Measurements from ENCODE around the gene RBBP4. TPM values are rescaled to one million over a fixed set of nuclear protein-coding genes. Genes with fewer than 3 reads are reported as not detected.

The RBBP4 gene
- total and polyA plus RNA-seq, 2 donors (not counting 1 experiment from before 2014, with no cell fraction given), result 69.9 to 204 TPM

DNA sequence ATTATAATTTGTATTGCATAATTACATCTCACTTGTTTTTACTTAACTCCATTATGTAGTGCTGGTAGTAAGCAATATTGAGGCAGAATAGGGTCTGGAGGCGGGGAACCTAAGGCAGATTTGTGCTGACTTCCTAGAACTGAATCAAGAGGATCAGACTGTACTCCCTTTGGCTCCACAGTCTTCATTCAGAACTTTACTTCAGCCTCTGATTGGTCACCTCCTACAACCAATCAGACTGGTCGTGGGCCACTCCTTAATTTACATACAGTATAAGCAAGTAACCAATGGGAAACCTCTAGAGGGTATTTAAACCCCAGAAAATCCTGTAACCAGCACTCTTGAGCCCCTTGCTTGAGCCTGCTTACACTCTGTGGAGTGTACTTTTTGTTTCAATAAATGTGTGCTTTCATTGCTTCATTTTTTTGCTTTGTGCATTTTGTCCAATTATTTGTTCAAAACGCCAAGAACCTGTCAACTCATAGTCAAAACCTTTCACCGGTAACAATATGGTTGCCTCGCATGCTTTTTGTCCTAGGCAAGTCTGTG is 32.3 kb upstream of the RBBP4 start:
- H3K36me3 ChIP-seq (replicated peaks in 1 of 2; ENCODE audit: control extremely low read depth in 1 of 2, control insufficient read depth in 1 of 2, extremely low read depth in 1 of 2, insufficient read depth in 2 of 2, low read length in 1 of 2), result peaks cover 4 to 8% of the 10 kb centered on the region in 2 experiments
- 88% methylated on average over 3 of the region's 5 CpGs for WGBS (ENCODE audit: insufficient coverage)
- ATAC-seq (ENCODE audit: low read depth) (no peak), DNase-seq (no peak)
- no peak overlapping the region for H3K9ac ChIP-seq (ENCODE audit: low read length)
- H3K79me2 ChIP-seq (ENCODE audit: control insufficient read depth, insufficient read depth, low read length), result no peaks in the 10 kb centered on the region
- no peak overlapping the region for H3K4me3 ChIP-seq (ENCODE audit: control extremely low read depth in 1 of 5, extremely low read depth in 1 of 5, insufficient read depth in 1 of 5, low read depth in 2 of 5, low read length in 4 of 5)
- H3K27ac ChIP-seq (ENCODE audit: low read length in 2 of 2), result no peak overlapping the region
- ChIA-PET CTCF (no interaction called here), POLR2A (interaction anchor here (0.7 kb wide), 1 partner anchor 29 kb away, joined by 4 read pairs; no protein-coding TSS in a partner anchor)
- H3K9me3 ChIP-seq (ENCODE audit: control extremely low read depth in 1 of 3, control insufficient read depth in 2 of 3, insufficient read depth in 1 of 3, low read length in 2 of 3), result no peaks in the 10 kb centered on the region
- no peak for TF ChIP-seq EZH2 (IDR thresholded peaks at IDR 0.05; ENCODE audit: borderline replicate concordance, insufficient read depth, low read depth, low read length, poor library complexity, severe bottlenecking)
- TF ChIP-seq, protein P1, sequence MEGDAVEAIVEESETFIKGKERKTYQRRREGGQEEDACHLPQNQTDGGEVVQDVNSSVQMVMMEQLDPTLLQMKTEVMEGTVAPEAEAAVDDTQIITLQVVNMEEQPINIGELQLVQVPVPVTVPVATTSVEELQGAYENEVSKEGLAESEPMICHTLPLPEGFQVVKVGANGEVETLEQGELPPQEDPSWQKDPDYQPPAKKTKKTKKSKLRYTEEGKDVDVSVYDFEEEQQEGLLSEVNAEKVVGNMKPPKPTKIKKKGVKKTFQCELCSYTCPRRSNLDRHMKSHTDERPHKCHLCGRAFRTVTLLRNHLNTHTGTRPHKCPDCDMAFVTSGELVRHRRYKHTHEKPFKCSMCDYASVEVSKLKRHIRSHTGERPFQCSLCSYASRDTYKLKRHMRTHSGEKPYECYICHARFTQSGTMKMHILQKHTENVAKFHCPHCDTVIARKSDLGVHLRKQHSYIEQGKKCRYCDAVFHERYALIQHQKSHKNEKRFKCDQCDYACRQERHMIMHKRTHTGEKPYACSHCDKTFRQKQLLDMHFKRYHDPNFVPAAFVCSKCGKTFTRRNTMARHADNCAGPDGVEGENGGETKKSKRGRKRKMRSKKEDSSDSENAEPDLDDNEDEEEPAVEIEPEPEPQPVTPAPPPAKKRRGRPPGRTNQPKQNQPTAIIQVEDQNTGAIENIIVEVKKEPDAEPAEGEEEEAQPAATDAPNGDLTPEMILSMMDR (IDR thresholded peaks at IDR 0.05), result no peak
- no peaks in the 10 kb centered on the region for H4K20me1 ChIP-seq (ENCODE audit: control insufficient read depth, insufficient read depth, low read length, poor library complexity, severe bottlenecking)
- Mint-ChIP-seq H3K4me3 (no peak overlapping the region), H3K9me3 (ENCODE audit: insufficient read depth) (no peaks in the 10 kb centered on the region), H3K4me1 (peaks cover 10% of the 10 kb centered on the region), H3K27ac (no peak overlapping the region), H3K27me3 (no peaks in the 10 kb centered on the region)
- no peak overlapping the region for H3K4me2 ChIP-seq (replicated peaks; ENCODE audit: low read depth, low read length, poor library complexity, severe bottlenecking)
- H3K27me3 ChIP-seq (replicated peaks in 1 of 4; ENCODE audit: control extremely low read depth in 1 of 4, control insufficient read depth in 3 of 4, insufficient read depth in 4 of 4, low read length in 3 of 4), result no peaks in the 10 kb centered on the region
- H2AFZ ChIP-seq (ENCODE audit: insufficient read depth, low read depth, low read length, poor library complexity, severe bottlenecking), result no peak overlapping the region
- intact Hi-C loops (cut with micrococcal nuclease), result no loop called here
- H3K4me1 ChIP-seq (ENCODE audit: control insufficient read depth in 2 of 2, insufficient read depth in 2 of 2, low read length in 2 of 2), result peaks cover 6% of the 10 kb centered on the region in 2 donors

DNA sequence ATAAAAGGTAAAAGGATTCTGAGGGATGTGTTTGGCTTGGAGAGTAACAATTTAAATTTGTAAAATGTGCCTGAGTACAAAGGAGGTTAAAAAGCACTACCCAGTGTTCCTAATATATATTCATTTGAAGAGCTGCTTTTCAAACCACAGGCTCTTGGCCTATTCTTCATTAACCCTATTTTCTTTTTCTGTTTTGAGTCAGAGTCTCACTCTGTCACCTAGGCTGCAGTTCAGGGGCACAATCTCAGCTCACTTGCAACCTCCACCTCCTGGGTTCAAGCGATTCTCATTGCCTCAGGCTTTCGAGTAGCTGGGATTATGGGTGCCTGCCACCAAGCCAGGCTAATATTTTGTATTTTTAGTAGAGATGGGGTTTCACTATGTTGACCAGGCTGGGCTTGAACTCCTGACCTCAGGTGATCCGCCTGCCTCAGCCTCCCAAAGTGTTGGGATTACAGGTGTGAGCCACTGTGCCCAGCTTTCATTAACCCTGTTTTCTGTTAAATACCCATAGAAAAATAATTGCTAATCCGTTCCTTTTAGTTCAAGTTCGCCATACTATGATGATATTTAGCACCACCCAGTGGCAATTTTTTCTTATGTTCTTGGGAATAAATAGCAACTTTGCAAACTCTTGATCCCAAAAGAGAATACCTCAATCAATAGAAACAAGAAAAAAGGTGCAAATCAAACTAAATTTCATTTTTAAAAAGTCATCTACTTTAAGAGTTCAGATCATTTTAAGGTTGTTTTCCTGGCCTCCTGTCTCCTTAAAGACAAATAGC is 31.1 kb upstream of the RBBP4 start:
- Histone ChIP-seq H2AFZ (ENCODE audit: insufficient read depth, low read depth, low read length, poor library complexity, severe bottlenecking) (no peak overlapping the region), H3K4me2 (replicated peaks; ENCODE audit: low read depth, low read length, poor library complexity, severe bottlenecking) (no peak overlapping the region), H3K27ac (ENCODE audit: low read length in 2 of 2) (no peak overlapping the region), H4K20me1 (ENCODE audit: control insufficient read depth, insufficient read depth, low read length, poor library complexity, severe bottlenecking) (no peaks in the 10 kb centered on the region), H3K36me3 (replicated peaks in 1 of 2; ENCODE audit: control extremely low read depth in 1 of 2, control insufficient read depth in 1 of 2, extremely low read depth in 1 of 2, insufficient read depth in 2 of 2, low read length in 1 of 2) (peaks cover 4 to 8% of the 10 kb centered on the region in 2 experiments), H3K4me1 (ENCODE audit: control insufficient read depth in 2 of 2, insufficient read depth in 2 of 2, low read length in 2 of 2) (peaks cover 9 to 12% of the 10 kb centered on the region in 2 donors), H3K9me3 (ENCODE audit: control extremely low read depth in 1 of 3, control insufficient read depth in 2 of 3, insufficient read depth in 1 of 3, low read length in 2 of 3) (no peaks in the 10 kb centered on the region), H3K4me3 (ENCODE audit: control extremely low read depth in 1 of 5, extremely low read depth in 1 of 5, insufficient read depth in 1 of 5, low read depth in 2 of 5, low read length in 4 of 5) (no peak overlapping the region), H3K79me2 (ENCODE audit: control insufficient read depth, insufficient read depth, low read length) (no peaks in the 10 kb centered on the region), H3K9ac (ENCODE audit: low read length) (no peak overlapping the region), H3K27me3 (replicated peaks in 1 of 4; ENCODE audit: control extremely low read depth in 1 of 4, control insufficient read depth in 3 of 4, insufficient read depth in 4 of 4, low read length in 3 of 4) (no peaks in the 10 kb centered on the region)
- no peak for ATAC-seq (ENCODE audit: low read depth)
- intact Hi-C loops (cut with micrococcal nuclease), result no loop called here
- Mint-ChIP-seq H3K27me3 (no peaks in the 10 kb centered on the region), H3K9me3 (ENCODE audit: insufficient read depth) (no peaks in the 10 kb centered on the region), H3K27ac (no peak overlapping the region), H3K4me3 (no peak overlapping the region), H3K4me1 (peaks cover 16% of the 10 kb centered on the region)
- ChIA-PET CTCF (interaction anchor here (0.8 kb wide), 1 partner anchor 99 kb away, joined by 3 read pairs; no protein-coding TSS in a partner anchor), POLR2A (no interaction called here)
- no peak for DNase-seq
- 67% methylated on average over 1 of the region's 5 CpGs for WGBS (ENCODE audit: insufficient coverage)
- TF ChIP-seq, protein P1 (IDR thresholded peaks at IDR 0.05), result no peak
- TF ChIP-seq EZH2 (IDR thresholded peaks at IDR 0.05; ENCODE audit: borderline replicate concordance, insufficient read depth, low read depth, low read length, poor library complexity, severe bottlenecking), result no peak

All from B cell (primary cell).